Measurements from ENCODE around the gene LHPP. TPM values are rescaled to one million over a fixed set of nuclear protein-coding genes. Genes with fewer than 3 reads are reported as not detected.

LHPP gene
- total RNA-seq, 2 experiments from 2014 or later = 15.3 to 19.6 TPM

DNA sequence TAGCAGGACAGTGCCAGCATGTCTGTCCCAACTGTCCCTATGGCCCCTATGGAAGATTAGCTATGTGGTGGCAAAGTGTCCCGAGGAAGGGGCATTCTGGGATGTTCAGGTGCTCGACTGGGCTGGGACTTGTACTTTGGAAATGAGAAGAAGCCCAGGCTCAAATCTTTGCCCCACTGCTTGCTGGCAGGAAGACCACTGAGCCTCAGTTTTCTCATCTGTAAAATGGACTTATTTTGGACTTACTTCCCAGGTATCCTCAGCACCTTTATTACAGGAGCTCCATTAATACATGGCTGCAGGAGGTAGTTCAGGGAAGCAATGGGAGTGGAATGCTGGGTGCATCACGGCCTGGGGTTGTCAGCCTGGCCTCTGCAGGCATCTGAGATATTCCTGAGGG lies 71.2 kb downstream of the LHPP start:
- Histone ChIP-seq H3K36me3 (ENCODE audit: insufficient read depth, low read length) (no peaks in the 10 kb centered on the region), H3K27ac (ENCODE audit: low read depth in 1 of 2, low read length in 2 of 2) (no peak overlapping the region), H3K9me3 (ENCODE audit: control insufficient read depth in 1 of 2, insufficient read depth in 1 of 2, low read length in 2 of 2) (no peaks in the 10 kb centered on the region), H3K4me1 (ENCODE audit: insufficient read depth, low read length) (peaks cover 18% of the 10 kb centered on the region), H3K27me3 (ENCODE audit: control insufficient read depth in 1 of 2, insufficient read depth in 2 of 2, low read length in 2 of 2) (no peaks in the 10 kb centered on the region), H3K4me3 (ENCODE audit: low read length) (no peak overlapping the region)
- H3K9me3 Mint-ChIP-seq = no peaks in the 10 kb centered on the region
- ChIA-PET POLR2A (no interaction called here), CTCF (no interaction called here)
- ATAC-seq (ENCODE audit: poor library complexity) (no peak), DNase-seq (no peak)
- no peak overlapping the region for H3K4me3 Mint-ChIP-seq
- H3K27me3 Mint-ChIP-seq = no peaks in the 10 kb centered on the region
- TF ChIP-seq CTCF (IDR thresholded peaks at IDR 0.05) = no peak
- H3K4me1 Mint-ChIP-seq (ENCODE audit: low read depth) = peaks cover 9% of the 10 kb centered on the region
- intact Hi-C loops (cut with DNase I, micrococcal nuclease) = loop anchor here (5.0 to 10.0 kb wide), 2 partner anchors 112 to 530 kb away; no protein-coding TSS in a partner anchor
- no peaks in the 10 kb centered on the region for H3K36me3 Mint-ChIP-seq (ENCODE audit: low read depth)
- no peak overlapping the region for H3K27ac Mint-ChIP-seq

- Mint-ChIP-seq H3K4me3 (no peak overlapping the region), H3K36me3 (ENCODE audit: low read depth) (no peaks in the 10 kb centered on the region), H3K4me1 (ENCODE audit: low read depth) (peaks cover 9% of the 10 kb centered on the region), H3K27me3 (no peaks in the 10 kb centered on the region), H3K27ac (no peak overlapping the region), H3K9me3 (no peaks in the 10 kb centered on the region)
- intact Hi-C loops (cut with DNase I, micrococcal nuclease) = loop anchor here (5.0 to 10.0 kb wide), 2 partner anchors 112 to 529 kb away; no protein-coding TSS in a partner anchor
- Histone ChIP-seq H3K27me3 (ENCODE audit: control insufficient read depth in 1 of 2, insufficient read depth in 2 of 2, low read length in 2 of 2) (no peaks in the 10 kb centered on the region), H3K4me1 (ENCODE audit: insufficient read depth, low read length) (peaks cover 18% of the 10 kb centered on the region), H3K4me3 (ENCODE audit: low read length) (no peak overlapping the region), H3K36me3 (ENCODE audit: insufficient read depth, low read length) (no peaks in the 10 kb centered on the region), H3K9me3 (ENCODE audit: control insufficient read depth in 1 of 2, insufficient read depth in 1 of 2, low read length in 2 of 2) (no peaks in the 10 kb centered on the region), H3K27ac (ENCODE audit: low read depth in 1 of 2, low read length in 2 of 2) (no peak overlapping the region)
- CTCF ChIA-PET = no interaction called here
- DNase-seq = no peak
- no peak for TF ChIP-seq CTCF (IDR thresholded peaks at IDR 0.05)
- POLR2A ChIA-PET = no interaction called here
- no peak for ATAC-seq (ENCODE audit: poor library complexity)
Measured at GRCh38 chr10:124533266-124533665, 71.6 kb downstream of the LHPP start.

GRCh38 chr10:124534231-124534798 lies 72.7 kb downstream of the LHPP start:
- peak in 1 of 14 experiments; percentile 31 for DNase-seq
- Mint-ChIP-seq H3K27ac (no peak overlapping the region), H3K27me3 (no peaks in the 10 kb centered on the region), H3K4me3 (no peak overlapping the region), H3K4me1 (ENCODE audit: low read depth) (peaks cover 9% of the 10 kb centered on the region), H3K9me3 (no peaks in the 10 kb centered on the region), H3K36me3 (ENCODE audit: low read depth) (no peaks in the 10 kb centered on the region)
- POLR2A ChIA-PET = interaction anchor here (1.8 to 2.5 kb wide), 2 partner anchors 207 to 212 kb away, joined by 9 to 13 read pairs; no protein-coding TSS in a partner anchor
- no peak overlapping the region for H3K27ac ChIP-seq (ENCODE audit: low read depth in 1 of 2, low read length in 2 of 2)
- peaks cover 18% of the 10 kb centered on the region for H3K4me1 ChIP-seq (ENCODE audit: insufficient read depth, low read length)
- H3K4me3 ChIP-seq (ENCODE audit: low read length) = no peak overlapping the region
- peak; percentile 49 for TF ChIP-seq CTCF (IDR thresholded peaks at IDR 0.05)
- H3K27me3 ChIP-seq (ENCODE audit: control insufficient read depth in 1 of 2, insufficient read depth in 2 of 2, low read length in 2 of 2) = no peaks in the 10 kb centered on the region
- H3K9me3 ChIP-seq (ENCODE audit: control insufficient read depth in 1 of 2, insufficient read depth in 1 of 2, low read length in 2 of 2) = no peaks in the 10 kb centered on the region
- CTCF ChIA-PET = interaction anchor here (1.3 kb wide), 1 partner anchor 211 kb away, joined by 3 read pairs; no protein-coding TSS in a partner anchor
- intact Hi-C loops (cut with DNase I, micrococcal nuclease) = loop anchor here (5.0 to 10.0 kb wide), 2 partner anchors 110 to 528 kb away; no protein-coding TSS in a partner anchor
- H3K36me3 ChIP-seq (ENCODE audit: insufficient read depth, low read length) = no peaks in the 10 kb centered on the region
- peak; percentile 22 for ATAC-seq (ENCODE audit: poor library complexity)

Data from CD4-positive, alpha-beta T cell (primary cell).